GM19239 (cell line): Measurements from ENCODE around the gene NCOA6.
A peak's percentile ranks its signal among the peaks of the same experiment; 100 is the strongest.

Experiments used
- DNase-seq: peaks from one replicate; pipeline ENCODE4 v3.0.0; 2011; ENCODE audit warnings: low spot score; ENCODE audit not compliant: insufficient read length
- FAIRE-seq: peaks from 2 replicates; lab custom pipeline; 2011; peaks lifted over from hg19 to GRCh38; lab: Jason Lieb, UNC

Gene NCOA6

GRCh38 chr20:34706912-34707784 is 118.3 kb downstream of the NCOA6 start:
- DNase-seq (no peak), FAIRE-seq (no peak)

- FAIRE-seq (no peak), DNase-seq (no peak)
These were observed 119.1 kb downstream of the NCOA6 start for GRCh38 chr20:34706302-34706875.

DNA sequence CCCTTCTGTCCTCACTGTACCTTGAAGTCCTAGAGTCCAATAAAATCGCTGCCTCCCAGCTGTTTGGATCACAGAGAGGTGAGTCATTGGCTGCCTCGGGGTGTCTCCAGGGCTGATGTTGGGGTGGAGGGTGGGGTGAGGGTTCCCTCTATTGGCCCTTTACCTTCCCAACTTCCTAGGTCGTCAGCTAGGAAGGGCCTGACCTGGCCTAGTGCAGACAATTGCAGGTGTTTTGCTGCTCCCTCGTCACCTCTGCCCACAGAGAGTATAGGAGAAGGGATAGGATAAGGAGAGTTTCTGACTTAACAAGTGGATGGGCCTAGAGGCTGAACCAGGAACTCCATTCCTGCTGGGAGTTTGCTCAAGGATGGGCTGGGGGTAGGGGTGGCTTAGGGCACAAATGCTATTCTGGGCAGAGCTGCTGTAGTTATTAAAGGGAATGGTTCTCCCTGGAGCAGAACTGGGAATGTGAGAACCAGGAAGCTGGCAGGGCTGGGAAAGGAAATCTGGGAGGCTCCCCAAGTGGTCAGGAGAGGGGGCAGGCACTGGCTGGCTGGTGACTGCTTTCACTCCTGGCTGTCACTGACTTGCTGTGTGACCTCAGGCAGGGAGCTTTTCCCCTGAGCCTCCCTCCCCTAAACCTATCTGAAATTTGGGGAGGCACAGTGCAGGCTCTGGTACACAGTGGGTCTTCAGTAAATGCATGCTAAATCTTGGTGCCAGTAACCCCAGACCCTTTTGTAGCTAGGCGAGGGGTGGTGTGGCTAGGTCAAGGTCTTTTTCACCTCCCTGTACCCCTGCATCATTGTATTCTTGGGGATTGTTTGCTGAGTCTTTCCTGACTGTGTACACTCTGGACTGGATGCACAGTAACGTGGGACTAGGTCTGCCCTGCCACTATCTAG is 119.8 kb downstream of the NCOA6 start:
- FAIRE-seq (no peak), DNase-seq (no peak)

DNA sequence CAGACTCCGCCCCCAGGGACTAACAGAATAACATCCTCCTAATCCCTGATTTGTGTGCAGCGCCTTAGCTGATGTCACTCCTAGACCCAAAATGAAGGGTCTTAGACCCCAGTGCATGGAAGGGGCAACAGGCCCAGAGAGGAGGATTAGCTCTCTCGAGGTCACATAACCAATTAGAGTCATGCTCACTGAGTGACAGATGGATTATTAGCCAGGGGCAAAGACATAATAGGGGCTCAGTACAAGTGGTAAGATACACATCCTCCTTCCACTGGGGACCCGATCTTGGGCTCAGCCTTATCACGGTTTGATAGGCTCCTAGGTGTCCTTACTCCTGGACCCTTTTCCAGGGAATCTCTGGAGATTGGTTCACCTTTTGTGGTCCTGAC is 120.4 kb downstream of the NCOA6 start:
- FAIRE-seq: no peak
- no peak for DNase-seq

DNA sequence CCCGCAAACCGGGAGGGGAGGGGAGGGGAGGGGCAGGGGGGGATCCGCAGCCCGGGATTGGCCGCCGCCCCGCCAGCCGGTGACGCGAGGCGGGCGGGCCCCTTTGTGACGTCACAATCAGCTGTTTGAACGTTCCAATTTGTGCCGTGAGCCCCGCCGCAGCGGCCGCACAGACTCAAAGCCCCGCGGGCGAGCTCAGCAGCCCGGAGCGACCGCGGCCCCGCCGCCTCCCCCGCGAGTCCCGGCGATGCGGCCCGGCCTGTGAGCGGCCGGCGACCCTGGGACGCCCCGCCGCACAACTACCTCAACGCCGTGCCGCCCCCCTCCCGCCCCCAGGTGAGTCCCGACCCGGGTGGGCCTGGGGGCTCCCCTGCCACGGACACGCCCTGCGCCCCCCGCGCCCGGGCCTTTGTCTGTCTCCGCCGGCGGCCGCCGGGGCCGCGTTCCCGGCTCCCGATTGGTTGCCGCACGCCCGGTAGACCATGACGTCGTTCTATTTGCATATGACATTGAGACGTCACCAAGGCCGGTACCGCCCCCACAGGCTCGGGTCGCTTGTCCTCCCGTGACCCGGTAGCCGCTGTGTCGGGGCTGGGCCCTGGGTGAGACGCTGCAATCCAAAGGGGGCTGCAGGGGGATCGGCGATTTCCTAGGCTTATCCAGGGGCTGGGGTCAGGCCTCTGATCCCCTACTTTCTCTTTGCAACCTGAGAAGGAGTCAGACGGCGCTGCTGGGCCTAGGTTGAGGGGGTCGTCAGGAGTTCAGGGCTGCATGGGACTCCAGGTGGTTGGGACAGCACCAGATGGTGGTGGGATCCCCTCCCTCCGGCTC is 121.1 kb downstream of the NCOA6 start, which contains the start of gene TP53INP2:
TP53INP2 (plus strand) TSS at position 168 of the 831 bp plus-strand sequence. CDS start 4,396 bp downstream, outside the sequence.
- FAIRE-seq: peak; percentile 39
- peak; percentile 74 for DNase-seq

DNA sequence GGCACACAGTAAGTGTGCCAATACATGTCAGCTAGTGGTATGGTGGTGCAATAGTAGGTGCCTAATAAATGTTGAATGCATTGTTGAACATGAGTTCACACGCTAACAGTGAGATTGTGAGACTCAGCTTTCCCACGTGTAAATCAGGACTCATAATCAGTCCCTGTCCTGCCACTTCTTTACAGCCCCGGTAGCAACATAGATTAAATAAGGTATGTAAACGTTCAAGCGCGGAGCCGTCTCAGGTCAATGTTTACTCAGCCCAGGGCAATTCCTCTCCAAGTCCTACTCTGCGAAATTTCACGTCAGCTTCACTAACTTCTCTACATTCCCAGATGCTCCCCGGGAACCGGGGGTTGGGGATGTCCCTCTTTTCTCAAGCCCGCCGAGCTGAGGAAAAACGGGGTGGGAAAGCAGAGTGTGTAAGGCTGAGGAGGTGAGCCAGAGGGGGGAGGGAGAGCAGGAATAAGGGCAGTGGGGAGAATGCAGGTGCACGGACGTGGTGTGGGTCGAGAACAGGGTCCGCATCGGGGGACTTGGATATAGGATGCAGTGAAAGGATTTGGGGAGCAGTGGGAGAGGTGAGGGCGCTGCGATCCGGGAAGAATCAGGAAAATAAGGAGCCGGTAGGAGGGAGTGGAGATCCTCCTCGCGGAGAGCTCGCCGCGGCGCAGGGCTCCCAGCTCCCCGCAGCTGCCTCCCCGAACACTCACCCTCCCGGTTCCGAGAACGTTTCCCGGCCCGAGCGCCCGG is 121.9 kb downstream of the NCOA6 start:
- FAIRE-seq (no peak), DNase-seq (no peak)

- FAIRE-seq (no peak), DNase-seq (no peak)
These were observed 122.4 kb downstream of the NCOA6 start for GRCh38 chr20:34703061-34703423.

DNA sequence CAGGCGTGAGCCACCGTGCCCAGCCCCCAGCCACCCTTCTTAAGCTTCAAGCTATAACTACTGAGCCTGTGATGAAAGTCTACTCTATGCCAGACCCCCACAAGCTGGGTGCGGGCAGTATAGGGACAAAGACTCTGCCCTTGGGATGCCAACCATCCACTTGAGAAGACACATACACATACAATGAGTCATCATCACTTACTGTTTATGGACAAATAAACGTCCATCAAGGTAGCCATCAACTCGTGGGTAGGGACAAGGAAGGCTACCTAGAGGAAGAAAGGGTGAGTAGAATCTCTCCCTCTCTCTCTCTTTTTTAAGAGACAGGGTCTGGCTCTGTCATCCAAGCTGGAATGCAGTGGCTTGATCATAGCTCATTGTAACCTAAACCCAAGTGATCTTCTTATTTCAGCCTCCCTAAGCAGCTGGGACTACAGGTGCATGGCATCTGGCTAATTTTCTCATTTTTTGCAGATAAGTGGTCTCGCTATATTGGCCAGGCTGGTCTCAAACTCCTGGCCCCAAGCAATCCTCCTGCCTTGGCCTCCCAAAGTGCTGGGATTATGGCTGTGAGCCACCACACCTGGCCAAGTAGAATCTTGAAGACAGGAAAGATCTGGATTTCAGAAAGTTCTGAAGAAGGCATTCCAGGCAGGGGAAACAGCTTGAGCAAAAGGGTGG is 123.9 kb downstream of the NCOA6 start:
- no peak for FAIRE-seq
- no peak for DNase-seq

DNA sequence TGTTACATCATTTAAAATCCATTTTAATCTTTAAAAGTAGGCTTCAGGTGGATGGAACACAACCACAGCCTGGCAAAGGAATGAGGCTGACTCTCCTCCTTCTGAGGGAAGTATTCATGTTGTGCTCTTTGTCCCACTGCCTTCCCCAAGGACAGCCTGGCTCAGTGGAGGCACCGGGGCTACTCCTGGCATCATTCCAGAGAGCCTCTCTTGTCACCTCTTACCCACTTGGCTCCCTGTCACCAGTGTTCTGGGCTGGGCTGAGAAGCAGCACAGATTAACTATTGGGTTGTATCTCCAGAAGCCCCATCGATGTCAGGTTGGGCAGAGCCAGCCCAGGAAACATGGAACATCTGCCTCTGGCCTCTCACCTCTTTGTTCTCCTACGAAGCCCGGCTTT is 132.0 kb downstream of the NCOA6 start:
- FAIRE-seq (no peak), DNase-seq (no peak)

DNA sequence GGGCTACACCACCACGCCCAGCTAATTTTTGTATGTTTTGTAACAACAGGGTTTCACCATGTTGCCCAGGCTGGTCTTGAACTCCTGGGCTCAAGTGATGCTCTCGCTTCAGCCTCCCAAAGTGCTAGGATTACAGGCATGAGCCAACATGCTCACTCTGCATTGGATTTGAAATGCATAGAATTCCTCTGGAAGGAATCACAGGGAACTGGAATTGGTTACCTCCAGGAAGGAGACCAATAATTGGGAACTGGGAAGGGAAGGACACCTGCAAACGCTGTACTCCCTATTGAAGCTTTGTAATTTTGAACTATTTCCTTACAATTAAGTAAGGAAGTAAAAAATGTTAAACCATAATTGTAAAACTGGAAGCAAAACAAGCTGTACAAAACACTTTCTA is 133.6 kb downstream of the NCOA6 start:
- DNase-seq (no peak), FAIRE-seq (no peak)

- FAIRE-seq (no peak), DNase-seq (no peak)
These were observed 136.0 kb downstream of the NCOA6 start for GRCh38 chr20:34689486-34689885.

GRCh38 chr20:34683667-34684066 is 141.8 kb downstream of the NCOA6 start:
- no peak for FAIRE-seq
- DNase-seq: no peak

DNA sequence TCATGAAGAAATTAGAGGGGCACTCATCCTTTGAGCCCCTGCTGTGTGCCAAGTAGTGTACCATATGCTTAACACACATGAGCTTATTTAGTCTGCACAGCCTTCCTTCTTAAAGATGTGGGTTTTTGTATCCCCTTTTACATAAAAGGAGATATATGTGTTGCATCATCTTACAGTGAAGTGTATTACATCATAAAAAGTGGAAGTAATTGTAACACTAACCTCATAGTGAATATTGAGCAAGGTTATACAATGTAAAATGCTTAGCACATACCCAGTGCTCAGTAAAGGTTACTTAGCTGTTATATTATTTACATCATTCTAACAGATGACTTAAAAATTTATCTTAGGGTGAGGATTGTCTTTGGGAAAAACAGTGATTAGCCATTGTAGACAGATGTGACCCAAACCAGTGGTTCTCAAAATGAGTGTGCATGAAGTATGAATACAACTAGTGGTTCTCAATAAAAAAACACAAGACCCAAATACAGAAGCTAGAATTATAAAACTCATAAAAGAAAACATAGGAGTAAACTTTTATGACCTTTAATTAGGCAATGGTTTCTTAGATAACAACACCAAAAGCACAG is 144.8 kb downstream of the NCOA6 start:
- FAIRE-seq (no peak), DNase-seq (no peak)

DNA sequence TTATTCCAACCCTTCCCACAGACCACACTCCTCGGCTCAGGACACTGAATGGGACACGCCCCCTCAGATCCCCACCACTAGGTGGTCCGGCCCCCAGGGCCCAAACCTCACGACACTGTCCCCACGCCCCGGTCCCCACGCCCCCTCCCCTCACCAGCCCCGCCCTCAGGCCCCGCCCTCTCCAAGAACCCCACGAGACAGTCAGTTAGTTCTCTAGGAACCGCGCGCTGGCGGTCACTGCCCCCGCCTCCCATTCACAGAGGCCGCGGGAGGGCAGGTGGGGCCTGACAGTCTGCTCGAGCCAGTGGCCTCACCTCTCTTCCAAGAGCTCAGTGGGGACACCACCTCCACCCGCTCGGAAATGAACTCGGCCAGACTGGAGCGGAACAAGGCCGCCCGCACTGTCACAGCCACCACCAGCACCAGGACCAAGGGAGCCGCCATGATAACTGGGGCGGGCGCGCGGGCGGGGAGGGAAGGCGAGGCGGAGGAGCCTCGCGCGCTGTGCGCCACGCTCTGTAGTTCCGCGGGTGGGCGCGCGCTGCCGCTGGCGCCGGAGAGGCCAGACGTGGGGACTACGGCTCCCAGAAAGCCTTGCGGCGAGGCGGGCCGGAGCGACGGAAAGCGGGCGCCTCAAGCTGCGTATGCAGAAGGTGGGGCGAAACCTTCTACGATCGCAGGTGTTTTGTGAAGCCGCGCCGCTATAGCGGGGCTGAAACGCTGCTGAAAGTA is 148.6 kb downstream of the NCOA6 start, which contains the start of gene PIGU:
PIGU (minus strand) TSS at position 451 of the 732 bp plus-strand sequence; CDS start at position 444, 7 bp downstream.
- DNase-seq: peak; percentile 91
- FAIRE-seq: peak; percentile 91

- peak; percentile 49 for FAIRE-seq
These were observed 149.3 kb downstream of the NCOA6 start for GRCh38 chr20:34675993-34676641.

DNA sequence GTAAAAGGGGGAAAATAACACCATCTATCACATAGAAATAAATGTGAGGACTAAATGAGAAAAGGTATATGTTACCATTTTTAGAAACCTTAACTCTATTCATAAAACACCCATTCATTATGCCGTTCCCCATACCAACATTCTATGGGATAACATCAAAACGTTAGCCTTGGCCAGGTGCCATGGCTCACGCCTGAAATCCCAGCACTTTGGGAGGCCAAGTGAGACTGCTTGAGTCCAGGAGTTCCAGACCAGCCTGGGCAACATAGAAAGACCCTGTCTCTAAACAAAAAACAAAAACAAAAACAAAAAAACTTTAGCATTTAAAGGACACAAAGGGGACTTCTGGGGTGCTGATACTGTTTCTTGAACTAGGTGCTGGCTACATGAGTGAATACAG is 149.9 kb downstream of the NCOA6 start:
- FAIRE-seq (peak; percentile 4), DNase-seq (no peak)

More at GRCh38 chr20:34675993-34676641, 149.3 kb downstream of the NCOA6 start:
- no peak for DNase-seq

DNA sequence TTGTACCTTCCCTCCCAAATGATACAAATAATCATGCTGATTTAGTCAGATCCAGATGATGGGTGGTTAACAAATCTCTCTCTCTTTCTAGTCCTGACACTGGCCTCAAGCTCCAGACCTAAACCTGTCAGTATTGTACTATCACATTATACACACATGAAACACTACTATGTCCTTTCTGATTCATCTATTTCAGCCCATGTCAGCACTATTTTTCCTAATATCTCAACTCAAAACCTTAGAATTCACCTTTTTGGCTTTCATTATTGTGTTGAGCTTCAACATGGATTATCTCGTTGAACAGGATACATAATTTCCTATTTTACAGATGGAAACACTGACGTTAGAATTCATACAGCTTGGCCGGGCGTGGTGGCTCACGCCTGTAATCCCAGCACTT is 152.0 kb downstream of the NCOA6 start:
- no peak for FAIRE-seq
- DNase-seq: no peak
